ENCODE data around the gene SELENOO.

DNA sequence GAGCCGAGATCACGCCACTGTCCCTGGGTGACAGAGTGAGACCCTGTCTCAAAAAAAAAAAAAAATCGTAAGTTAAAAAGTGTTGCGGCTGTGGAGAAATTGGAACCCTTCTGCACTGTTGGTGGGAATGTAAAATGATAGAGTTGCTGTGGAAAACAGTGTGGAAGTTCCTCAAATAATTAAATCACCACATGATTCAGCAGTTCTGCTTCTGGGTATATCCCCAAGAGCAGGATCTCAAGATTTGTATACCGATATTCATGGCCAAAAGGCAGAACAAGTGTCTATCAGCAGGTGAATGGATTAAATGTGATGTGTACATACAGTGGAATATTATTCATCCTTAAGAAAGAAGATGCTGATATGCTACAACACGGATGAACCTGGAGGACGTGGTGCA lies 3.8 kb downstream of the SELENOO start:
- TF ChIP-seq POLR2A (IDR thresholded peaks at IDR 0.05; ENCODE audit: low read length): no peak
- no peak for TF ChIP-seq GATA1 (IDR thresholded peaks at IDR 0.05; ENCODE audit: low read depth, low read length)

All from erythroblast (primary cell).